ENCODE results near the gene ETV2.

GRCh38 chr19:35615036-35615435 is 26.5 kb upstream of the ETV2 start:
- TF ChIP-seq, protein P1, sequence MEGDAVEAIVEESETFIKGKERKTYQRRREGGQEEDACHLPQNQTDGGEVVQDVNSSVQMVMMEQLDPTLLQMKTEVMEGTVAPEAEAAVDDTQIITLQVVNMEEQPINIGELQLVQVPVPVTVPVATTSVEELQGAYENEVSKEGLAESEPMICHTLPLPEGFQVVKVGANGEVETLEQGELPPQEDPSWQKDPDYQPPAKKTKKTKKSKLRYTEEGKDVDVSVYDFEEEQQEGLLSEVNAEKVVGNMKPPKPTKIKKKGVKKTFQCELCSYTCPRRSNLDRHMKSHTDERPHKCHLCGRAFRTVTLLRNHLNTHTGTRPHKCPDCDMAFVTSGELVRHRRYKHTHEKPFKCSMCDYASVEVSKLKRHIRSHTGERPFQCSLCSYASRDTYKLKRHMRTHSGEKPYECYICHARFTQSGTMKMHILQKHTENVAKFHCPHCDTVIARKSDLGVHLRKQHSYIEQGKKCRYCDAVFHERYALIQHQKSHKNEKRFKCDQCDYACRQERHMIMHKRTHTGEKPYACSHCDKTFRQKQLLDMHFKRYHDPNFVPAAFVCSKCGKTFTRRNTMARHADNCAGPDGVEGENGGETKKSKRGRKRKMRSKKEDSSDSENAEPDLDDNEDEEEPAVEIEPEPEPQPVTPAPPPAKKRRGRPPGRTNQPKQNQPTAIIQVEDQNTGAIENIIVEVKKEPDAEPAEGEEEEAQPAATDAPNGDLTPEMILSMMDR (IDR thresholded peaks at IDR 0.05; ENCODE audit: insufficient read depth, low read depth, low read length), result no peak
- no peak for TF ChIP-seq EZH2 (IDR thresholded peaks at IDR 0.05; ENCODE audit: insufficient read depth, low read length)
